ENCODE results near the gene FNDC5.

Gene FNDC5

DNA sequence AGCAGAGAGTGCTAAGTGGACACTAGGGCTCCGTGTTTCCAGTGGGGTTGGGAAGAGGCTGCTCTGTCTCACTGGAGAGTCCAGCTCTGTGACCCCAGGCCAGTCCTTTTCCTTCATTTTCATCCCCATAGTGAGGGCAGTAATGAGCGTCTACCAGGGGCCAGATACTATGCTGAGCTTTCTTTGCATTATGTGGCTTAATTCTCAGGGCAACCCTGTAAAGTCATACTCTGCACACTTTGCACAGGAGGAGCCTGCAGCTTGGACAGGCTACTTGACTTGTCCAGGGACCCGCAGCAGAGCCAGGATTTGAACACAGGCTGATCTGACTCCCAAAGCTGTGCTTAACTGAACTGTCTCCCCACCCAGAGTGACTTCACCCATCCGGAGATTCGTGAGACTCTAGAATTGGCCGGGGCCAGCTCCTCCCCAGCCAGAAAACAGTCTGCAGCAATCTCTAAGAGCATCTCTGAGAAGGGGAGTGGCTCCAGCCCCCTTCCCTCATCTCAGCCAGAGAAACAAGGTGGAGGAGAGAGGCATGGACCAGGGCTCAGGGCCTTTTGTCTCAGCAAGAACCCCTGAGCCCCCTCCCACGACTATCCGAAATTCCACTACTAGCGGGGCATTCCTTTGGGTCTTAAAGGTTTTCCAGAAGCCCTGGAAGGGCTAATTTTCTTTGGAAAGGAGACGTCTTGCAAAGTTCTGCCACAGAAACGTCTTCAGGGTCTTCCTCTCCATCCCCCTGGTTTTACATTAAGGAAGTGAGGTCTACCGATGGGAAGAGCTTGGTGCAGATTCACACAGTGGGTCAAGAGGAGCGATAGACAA is 866 bp upstream of the FNDC5 start:
- H3K27me3 Mint-ChIP-seq (ENCODE audit: low read depth): peaks cover 44% of the 10 kb centered on the region
- peak overlapping the region; percentile 37 for H3K4me3 Mint-ChIP-seq
- H3K9me3 Mint-ChIP-seq: no peaks in the 10 kb centered on the region
- peaks cover 5% of the 10 kb centered on the region for H3K36me3 Mint-ChIP-seq (ENCODE audit: low read depth)
- peaks cover 12% of the 10 kb centered on the region for H3K4me1 Mint-ChIP-seq (ENCODE audit: low read depth)
- H3K27ac Mint-ChIP-seq: no peak overlapping the region
- no peak for DNase-seq (ENCODE audit: low spot score)

DNA sequence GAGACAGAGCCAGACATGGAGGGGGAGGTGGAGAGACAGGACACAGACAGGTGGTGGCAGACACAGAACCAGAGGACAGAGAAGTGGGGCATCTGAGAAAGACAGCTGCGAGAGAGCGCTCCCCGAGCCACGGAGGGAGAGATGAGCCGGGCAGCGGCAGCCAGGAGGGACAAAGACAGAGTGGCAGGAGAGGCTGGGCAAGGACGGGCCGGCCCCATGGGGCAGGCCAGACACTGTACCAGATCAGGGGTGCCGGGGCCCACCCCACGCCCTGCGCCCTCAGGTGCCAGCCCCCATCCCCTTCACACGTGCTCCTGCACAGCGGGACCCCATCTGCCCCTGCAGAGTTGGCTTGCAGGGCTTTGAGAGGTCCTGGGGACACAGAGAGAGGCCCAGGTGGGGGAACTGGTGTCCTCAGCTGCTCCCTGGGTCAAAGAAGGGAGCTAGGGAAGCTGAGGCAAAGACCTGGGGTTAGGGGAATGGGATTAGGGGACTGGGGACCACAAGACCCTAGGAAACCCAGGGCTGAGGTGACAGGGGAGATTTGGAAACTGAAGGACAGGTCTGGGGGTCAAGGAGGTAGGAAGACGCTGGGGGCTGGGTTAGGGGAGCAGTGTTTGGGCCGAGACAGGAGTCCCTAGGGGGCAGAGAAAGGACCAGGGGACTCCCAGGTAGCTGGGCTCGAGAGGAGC is 643 bp downstream of the FNDC5 start:
- H3K36me3 Mint-ChIP-seq (ENCODE audit: low read depth): peaks cover 6% of the 10 kb centered on the region
- no peak overlapping the region for H3K27ac Mint-ChIP-seq
- H3K4me3 Mint-ChIP-seq: peak overlapping the region; percentile 70
- H3K9me3 Mint-ChIP-seq: no peaks in the 10 kb centered on the region
- H3K4me1 Mint-ChIP-seq (ENCODE audit: low read depth): peaks cover 12% of the 10 kb centered on the region
- no peak for DNase-seq (ENCODE audit: low spot score)
- H3K27me3 Mint-ChIP-seq (ENCODE audit: low read depth): peaks cover 36% of the 10 kb centered on the region

DNA sequence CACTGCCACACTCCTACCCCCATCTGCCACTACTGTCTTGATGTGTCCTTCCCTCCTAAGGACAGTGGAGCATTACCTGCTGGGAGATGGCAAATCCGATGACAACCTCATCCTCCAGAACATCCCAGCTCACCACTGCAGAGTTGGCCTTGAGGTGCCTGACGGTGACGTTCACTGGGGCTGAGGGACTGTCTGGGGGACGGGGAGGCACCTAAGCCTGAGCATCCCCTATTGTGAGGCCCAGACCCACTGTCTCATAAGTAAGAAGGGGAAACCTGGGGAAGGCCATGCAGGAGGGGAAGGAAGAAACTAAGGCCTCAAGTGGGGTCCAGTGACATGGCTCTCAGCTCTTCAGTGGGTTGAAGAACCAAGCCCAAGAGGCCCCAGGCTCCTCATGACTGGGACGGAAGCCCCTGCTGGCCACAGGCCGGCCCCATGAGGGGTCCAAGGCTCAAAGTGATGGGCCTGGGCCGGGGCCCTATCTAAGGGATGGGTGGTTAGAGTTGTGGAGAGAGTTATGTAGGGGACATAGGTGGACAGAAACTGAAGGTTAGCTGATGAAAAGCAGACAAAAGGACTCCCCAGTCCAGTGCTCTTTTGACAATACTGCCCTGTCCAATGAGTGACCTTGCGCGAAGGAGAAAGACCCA is 1.8 kb downstream of the FNDC5 start:
- DNase-seq (ENCODE audit: low spot score): no peak
- Mint-ChIP-seq H3K36me3 (ENCODE audit: low read depth) (peaks cover 10% of the 10 kb centered on the region), H3K9me3 (no peaks in the 10 kb centered on the region), H3K27ac (no peak overlapping the region), H3K4me3 (peak overlapping the region; percentile 19), H3K4me1 (ENCODE audit: low read depth) (peaks cover 12% of the 10 kb centered on the region), H3K27me3 (ENCODE audit: low read depth) (peaks cover 32% of the 10 kb centered on the region)

DNA sequence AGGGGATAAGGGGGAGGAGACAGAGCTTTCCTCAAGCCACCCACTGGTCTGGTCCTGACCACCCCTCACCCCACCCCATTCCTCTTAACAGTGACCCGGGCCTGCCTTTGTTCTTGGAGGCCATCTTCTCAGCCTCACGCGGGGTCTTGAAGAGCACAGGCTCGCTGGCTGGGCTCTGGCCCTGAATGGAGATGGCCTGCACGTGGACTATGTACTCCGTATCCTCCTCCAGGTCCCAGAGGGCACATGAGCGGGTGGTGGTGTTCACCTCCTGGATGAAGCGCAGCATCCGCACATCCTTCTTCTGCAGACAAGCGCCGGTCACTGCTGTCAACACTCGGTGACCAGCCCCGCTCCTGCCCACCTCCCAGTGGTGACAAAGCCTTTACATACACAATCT is 2.6 kb downstream of the FNDC5 start:
- H3K4me3 Mint-ChIP-seq: no peak overlapping the region
- H3K9me3 Mint-ChIP-seq: no peaks in the 10 kb centered on the region
- peaks cover 12% of the 10 kb centered on the region for H3K4me1 Mint-ChIP-seq (ENCODE audit: low read depth)

DNA sequence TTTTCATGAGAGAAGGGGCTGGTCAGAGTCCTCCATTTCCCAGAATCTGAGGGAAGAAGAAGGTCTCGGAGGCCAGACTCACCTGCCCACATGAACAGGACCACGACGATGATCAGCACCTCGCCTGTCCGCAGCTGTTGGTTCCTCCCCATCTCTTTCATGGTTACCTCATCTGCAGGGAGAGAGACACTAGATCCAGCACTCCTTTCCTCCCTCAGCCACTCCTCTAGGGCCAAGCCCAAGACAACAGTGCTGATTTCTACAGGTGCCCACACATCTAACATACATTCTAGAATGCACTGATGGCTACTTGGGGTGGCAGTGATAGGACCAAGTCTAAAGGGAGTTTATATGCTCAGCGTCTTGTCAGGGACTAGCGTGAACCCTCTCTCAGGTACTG is 3.0 kb downstream of the FNDC5 start:
- peaks cover 16% of the 10 kb centered on the region for H3K36me3 Mint-ChIP-seq (ENCODE audit: low read depth)
- H3K27me3 Mint-ChIP-seq (ENCODE audit: low read depth): peaks cover 29% of the 10 kb centered on the region
- H3K27ac Mint-ChIP-seq: no peak overlapping the region
- H3K4me3 Mint-ChIP-seq: no peak overlapping the region
- no peaks in the 10 kb centered on the region for H3K9me3 Mint-ChIP-seq
- no peak for DNase-seq (ENCODE audit: low spot score)
- peaks cover 11% of the 10 kb centered on the region for H3K4me1 Mint-ChIP-seq (ENCODE audit: low read depth)

More for the DNA sequence above, 2.6 kb downstream of the FNDC5 start:
- no peak overlapping the region for H3K27ac Mint-ChIP-seq
- H3K27me3 Mint-ChIP-seq (ENCODE audit: low read depth): peaks cover 32% of the 10 kb centered on the region
- no peak for DNase-seq (ENCODE audit: low spot score)
- H3K36me3 Mint-ChIP-seq (ENCODE audit: low read depth): peaks cover 13% of the 10 kb centered on the region

DNA sequence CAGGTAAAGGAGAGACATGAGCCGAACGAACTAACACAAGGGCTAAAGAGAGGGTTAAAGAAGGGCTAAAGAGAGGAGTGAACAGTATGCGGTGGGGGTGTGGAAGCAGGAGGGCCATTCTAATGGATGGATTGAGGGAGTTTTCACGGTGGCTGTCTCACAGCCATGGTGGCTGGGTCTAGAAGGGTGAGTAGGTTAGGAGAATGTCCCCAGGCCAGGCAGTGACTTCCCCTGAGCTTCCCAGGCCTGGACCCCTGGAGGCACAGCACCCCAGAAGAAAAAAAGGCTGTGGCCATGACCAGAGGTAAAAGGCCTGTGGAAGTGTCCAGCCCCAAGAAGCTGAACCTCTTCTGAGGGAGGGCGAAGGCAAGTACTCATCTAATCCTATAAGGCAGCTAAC is 3.6 kb downstream of the FNDC5 start:
- Mint-ChIP-seq H3K27me3 (ENCODE audit: low read depth) (peaks cover 25% of the 10 kb centered on the region), H3K27ac (no peak overlapping the region), H3K4me3 (no peak overlapping the region), H3K4me1 (ENCODE audit: low read depth) (peaks cover 10% of the 10 kb centered on the region), H3K36me3 (ENCODE audit: low read depth) (peaks cover 19% of the 10 kb centered on the region), H3K9me3 (no peaks in the 10 kb centered on the region)
- DNase-seq (ENCODE audit: low spot score): no peak

DNA sequence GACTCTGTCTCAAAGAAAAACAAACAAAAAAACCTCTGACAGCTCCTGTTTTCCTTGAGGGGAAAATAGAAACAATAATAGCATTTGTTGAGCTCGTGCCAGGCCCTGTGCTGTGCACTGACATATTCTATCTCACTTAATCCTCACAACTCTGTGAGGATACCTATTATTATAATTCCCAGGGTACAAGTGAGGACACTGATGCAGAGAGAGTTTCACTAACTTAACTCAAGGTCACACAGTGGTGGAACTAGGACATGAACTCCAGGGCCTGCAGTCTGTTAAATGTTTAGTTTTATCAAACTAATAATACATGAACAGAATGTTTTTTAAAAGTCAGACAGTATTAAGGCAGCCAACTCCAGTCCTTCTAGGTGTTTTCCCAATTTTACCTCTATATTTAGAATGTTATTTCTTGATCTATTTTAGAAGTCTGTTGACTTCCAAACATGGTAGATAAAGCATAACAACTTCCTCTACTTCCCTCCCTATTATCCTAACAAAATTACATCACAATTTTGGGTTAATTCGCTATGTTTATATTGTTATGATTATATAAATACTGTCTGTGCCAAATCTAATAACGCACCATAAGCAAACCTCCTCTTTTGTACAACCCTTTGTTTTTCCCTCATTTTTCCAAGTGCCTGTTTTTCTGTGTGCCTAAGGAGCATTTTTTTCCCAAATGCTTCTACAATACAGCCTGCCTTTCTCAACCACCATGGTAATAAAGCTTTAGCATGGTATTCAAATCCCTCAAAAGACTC is 4.9 kb downstream of the FNDC5 start:
- no peak overlapping the region for H3K4me3 Mint-ChIP-seq
- no peaks in the 10 kb centered on the region for H3K9me3 Mint-ChIP-seq
- H3K4me1 Mint-ChIP-seq (ENCODE audit: low read depth): peaks cover 4% of the 10 kb centered on the region
- H3K27ac Mint-ChIP-seq: no peak overlapping the region
- peaks cover 25% of the 10 kb centered on the region for H3K36me3 Mint-ChIP-seq (ENCODE audit: low read depth)
- peaks cover 13% of the 10 kb centered on the region for H3K27me3 Mint-ChIP-seq (ENCODE audit: low read depth)
- no peak for DNase-seq (ENCODE audit: low spot score)

DNA sequence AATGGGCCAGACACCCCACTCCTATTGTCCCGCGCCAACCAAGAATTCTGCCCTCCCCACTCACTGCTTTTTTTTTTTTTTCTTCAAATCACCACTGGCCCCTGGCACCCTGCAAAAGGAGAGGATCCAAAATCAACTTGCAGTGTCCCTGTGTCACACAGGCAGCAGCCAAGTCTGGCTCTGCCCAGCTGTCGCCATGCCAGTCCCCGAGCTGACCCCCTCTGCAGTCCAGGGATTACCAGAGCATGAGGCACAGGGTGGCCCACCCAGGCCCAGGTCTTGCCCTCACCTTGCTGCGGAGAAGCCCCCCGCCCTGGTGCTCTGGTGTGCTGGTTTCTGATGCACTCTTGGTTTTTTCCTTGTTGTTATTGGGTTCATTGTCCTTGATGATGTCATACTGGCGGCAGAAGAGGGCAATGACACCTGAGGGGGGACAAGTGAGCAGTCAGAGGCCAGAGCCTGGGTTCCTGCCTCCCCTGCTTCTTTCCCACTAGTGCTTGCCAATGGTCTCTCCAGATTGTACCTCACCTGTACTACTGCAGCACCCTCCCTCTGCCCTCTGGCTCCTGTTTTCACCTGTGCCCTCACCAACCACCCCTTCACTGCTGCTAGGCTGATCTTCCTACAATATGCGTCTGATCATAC is 6.2 kb downstream of the FNDC5 start:
- no peaks in the 10 kb centered on the region for H3K9me3 Mint-ChIP-seq
- H3K27ac Mint-ChIP-seq: no peak overlapping the region
- no peak for DNase-seq (ENCODE audit: low spot score)
- H3K27me3 Mint-ChIP-seq (ENCODE audit: low read depth): peaks cover 5% of the 10 kb centered on the region
- no peak overlapping the region for H3K4me3 Mint-ChIP-seq
- H3K4me1 Mint-ChIP-seq (ENCODE audit: low read depth): no peaks in the 10 kb centered on the region
- H3K36me3 Mint-ChIP-seq (ENCODE audit: low read depth): peaks cover 26% of the 10 kb centered on the region

DNA sequence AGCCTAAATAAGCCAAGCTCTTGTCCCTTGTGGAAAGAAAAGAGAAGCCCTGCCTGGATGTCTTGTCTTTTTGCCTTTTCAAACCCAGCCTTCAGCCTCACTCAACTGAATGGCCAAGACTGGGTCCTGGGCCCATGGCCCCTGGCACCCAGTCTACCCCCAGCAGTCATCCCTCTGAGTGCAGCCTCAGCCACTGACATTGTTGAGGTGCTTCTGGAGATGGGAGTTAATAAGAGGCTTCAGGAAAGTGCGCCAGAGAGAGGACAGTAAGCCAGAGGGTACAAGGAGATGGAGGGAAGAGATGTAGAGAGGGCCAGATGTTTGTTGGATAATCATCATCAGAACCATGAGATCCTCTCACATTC is 6.8 kb downstream of the FNDC5 start:
- H3K4me1 Mint-ChIP-seq (ENCODE audit: low read depth): no peaks in the 10 kb centered on the region
- H3K27ac Mint-ChIP-seq: no peak overlapping the region
- no peaks in the 10 kb centered on the region for H3K27me3 Mint-ChIP-seq (ENCODE audit: low read depth)
- no peak overlapping the region for H3K4me3 Mint-ChIP-seq
- H3K9me3 Mint-ChIP-seq: no peaks in the 10 kb centered on the region
- no peak for DNase-seq (ENCODE audit: low spot score)
- peaks cover 26% of the 10 kb centered on the region for H3K36me3 Mint-ChIP-seq (ENCODE audit: low read depth)

DNA sequence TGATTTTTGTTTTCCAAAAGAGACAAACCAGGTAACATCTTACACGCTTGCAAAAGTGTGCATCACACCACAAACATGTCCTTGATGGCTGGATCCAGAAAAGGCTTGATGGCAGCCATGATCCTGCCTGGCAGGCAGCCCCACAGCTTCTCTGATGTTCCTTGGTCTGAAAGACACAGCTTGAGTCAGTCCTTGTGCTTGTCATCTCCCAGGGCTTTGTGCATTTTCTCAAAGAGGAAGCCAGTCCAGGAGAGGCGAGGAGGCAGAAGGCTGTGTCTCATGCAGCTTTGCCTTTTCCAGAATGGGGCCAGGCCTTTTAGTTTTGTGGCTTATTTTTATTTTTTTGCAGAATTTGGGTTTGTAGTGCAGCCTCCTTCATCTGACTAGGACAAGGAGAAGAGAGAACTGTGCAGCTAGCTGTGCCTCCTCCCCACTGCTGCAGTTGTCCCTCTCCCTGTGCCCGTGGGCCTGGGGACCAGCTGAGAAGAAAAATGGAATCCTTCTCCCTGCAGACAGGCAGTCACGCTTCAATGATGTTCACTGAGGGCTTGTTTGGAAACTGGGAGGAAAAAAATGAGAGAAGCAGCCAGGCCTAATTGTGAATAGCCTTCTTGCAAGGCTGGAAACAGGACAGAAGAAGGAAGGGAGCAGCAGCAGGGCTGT is 7.4 kb downstream of the FNDC5 start:
- no peaks in the 10 kb centered on the region for H3K4me1 Mint-ChIP-seq (ENCODE audit: low read depth)
- no peak for DNase-seq (ENCODE audit: low spot score)
- peaks cover 27% of the 10 kb centered on the region for H3K36me3 Mint-ChIP-seq (ENCODE audit: low read depth)
- no peaks in the 10 kb centered on the region for H3K27me3 Mint-ChIP-seq (ENCODE audit: low read depth)
- H3K4me3 Mint-ChIP-seq: no peak overlapping the region
- H3K9me3 Mint-ChIP-seq: no peaks in the 10 kb centered on the region
- H3K27ac Mint-ChIP-seq: no peak overlapping the region

DNA sequence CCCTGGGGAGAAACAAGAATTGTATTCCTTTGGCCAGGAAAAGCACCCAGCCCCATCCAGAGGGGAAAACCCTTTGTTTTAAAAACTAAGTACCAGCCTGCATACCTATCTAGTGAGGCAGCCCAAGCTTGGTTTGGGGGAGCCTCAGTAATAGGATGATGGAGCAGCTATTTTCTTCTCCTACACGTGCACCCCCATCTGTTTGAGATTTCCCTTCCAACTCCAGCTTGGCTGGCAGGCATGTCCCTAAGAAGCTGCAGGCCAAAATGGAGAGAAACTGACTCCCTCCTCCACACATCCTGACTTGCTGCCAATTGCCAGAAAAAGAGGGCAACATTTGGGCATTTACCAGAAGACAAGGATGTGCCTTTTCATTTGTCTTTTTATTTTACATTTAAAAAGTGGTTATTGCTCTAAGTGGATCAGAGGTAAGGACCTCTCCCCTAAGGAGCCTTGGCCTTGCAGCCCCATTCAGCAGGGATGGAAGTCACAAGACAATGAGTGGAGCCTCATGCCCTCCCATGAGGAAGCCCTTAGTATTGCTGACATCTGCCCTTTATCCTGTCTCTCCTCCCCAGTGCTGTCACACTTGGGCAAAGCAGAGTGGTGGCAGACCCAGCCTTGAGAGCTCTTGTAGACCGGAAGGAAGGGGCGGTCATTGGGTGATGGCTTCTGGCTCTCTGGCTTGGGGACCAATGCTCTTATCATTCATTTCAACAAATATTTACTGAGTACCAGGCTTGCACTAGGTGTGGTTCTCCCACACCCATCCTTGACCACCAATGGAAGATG is 8.6 kb downstream of the FNDC5 start:
- Mint-ChIP-seq H3K27ac (no peak overlapping the region), H3K4me3 (no peak overlapping the region), H3K27me3 (ENCODE audit: low read depth) (no peaks in the 10 kb centered on the region), H3K4me1 (ENCODE audit: low read depth) (no peaks in the 10 kb centered on the region), H3K36me3 (ENCODE audit: low read depth) (peaks cover 31% of the 10 kb centered on the region), H3K9me3 (no peaks in the 10 kb centered on the region)
- no peak for DNase-seq (ENCODE audit: low spot score)

DNA sequence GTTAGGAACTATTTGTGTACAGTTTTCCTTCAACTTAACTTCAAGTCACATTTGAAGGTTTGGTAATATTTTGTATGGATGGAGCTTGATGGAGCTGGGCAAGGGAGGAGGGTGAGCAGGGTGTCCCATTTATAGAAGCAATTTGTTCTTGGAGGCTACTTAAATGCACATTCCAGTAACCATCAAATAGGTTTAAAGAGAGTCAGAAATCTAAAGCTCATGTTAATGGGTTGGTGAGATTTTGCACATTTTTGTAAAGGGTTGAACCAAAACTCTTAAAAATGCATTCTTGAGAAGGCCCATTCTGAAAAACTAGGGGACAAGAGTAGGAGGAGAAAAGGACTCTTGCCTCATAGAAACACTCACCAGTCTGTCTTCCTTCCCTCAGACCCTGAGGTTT is 10.1 kb downstream of the FNDC5 start:
- H3K27me3 Mint-ChIP-seq (ENCODE audit: low read depth): no peaks in the 10 kb centered on the region
- no peak overlapping the region for H3K27ac Mint-ChIP-seq
- H3K36me3 Mint-ChIP-seq (ENCODE audit: low read depth): peaks cover 41% of the 10 kb centered on the region

More for the DNA sequence above, 10.1 kb downstream of the FNDC5 start:
- Mint-ChIP-seq H3K9me3 (no peaks in the 10 kb centered on the region), H3K4me1 (ENCODE audit: low read depth) (no peaks in the 10 kb centered on the region), H3K4me3 (no peak overlapping the region)
- DNase-seq (ENCODE audit: low spot score): no peak

Measured in T-helper 2 cell treated with Interferon-gamma antibody and Interleukin-4, amounts not matched to agents 5 μg/mL and 100 μg/mL, for 36 hours (primary cell).